ENCODE measurements around the gene NGB. TPM values are rescaled to one million over a fixed set of nuclear protein-coding genes. Genes with fewer than 3 reads are reported as not detected.

NGB gene
- total and polyA plus RNA-seq, 2 donors (not counting 1 experiment from before 2014, with no cell fraction given) = not detected

- no peak overlapping the region for H3K4me2 ChIP-seq (ENCODE audit: extremely low read depth, insufficient read depth, low read length)
- H3K4me3 ChIP-seq (replicated peaks in 1 of 4; ENCODE audit: control extremely low read depth in 1 of 4, insufficient read depth in 1 of 4, low read depth in 3 of 4, low read length in 4 of 4) = no peak overlapping the region
- H3K9ac ChIP-seq (ENCODE audit: insufficient read depth, low read length) = no peak overlapping the region
- no peaks in the 10 kb centered on the region for H3K9me3 ChIP-seq (ENCODE audit: control insufficient read depth, insufficient read depth, low read depth, low read length)
- no peaks in the 10 kb centered on the region for H4K20me1 ChIP-seq (ENCODE audit: control insufficient read depth, extremely low read depth, insufficient read depth, low read length)
- no peak overlapping the region for H2AFZ ChIP-seq (ENCODE audit: low read length)
- no peak overlapping the region for H3K27ac ChIP-seq (ENCODE audit: insufficient read depth, low read length)
- H3K27me3 ChIP-seq (ENCODE audit: control insufficient read depth, insufficient read depth, low read length) = peaks cover under 1% of the 10 kb centered on the region
- no peak for DNase-seq (ENCODE audit: low read depth in 2 of 2)
- peaks cover 8% of the 10 kb centered on the region for H3K36me3 ChIP-seq (ENCODE audit: control insufficient read depth, insufficient read depth, low read length)
- TF ChIP-seq EZH2 (IDR thresholded peaks at IDR 0.05; ENCODE audit: low read length, missing control alignments) (no peak), CTCF (conservative IDR thresholded peaks at IDR 0.05 in 1 of 2, IDR thresholded peaks at IDR 0.05 in 1 of 2; ENCODE audit: low read depth in 1 of 2, low read length in 2 of 2) (no peak)
- no peaks in the 10 kb centered on the region for H3K79me2 ChIP-seq (ENCODE audit: control insufficient read depth, insufficient read depth, low read length)
- H3K4me1 ChIP-seq (ENCODE audit: control insufficient read depth, extremely low read depth, insufficient read depth, low read length) = no peaks in the 10 kb centered on the region
Measured at GRCh38 chr14:77276295-77276935, 5.4 kb upstream of the NGB start.

GRCh38 chr14:77275601-77276017 lies 4.6 kb upstream of the NGB start:
- Histone ChIP-seq H3K27me3 (ENCODE audit: control insufficient read depth, insufficient read depth, low read length) (peaks cover 5% of the 10 kb centered on the region), H3K4me1 (ENCODE audit: control insufficient read depth, extremely low read depth, insufficient read depth, low read length) (no peaks in the 10 kb centered on the region), H4K20me1 (ENCODE audit: control insufficient read depth, extremely low read depth, insufficient read depth, low read length) (no peaks in the 10 kb centered on the region), H3K4me3 (replicated peaks in 1 of 4; ENCODE audit: control extremely low read depth in 1 of 4, insufficient read depth in 1 of 4, low read depth in 3 of 4, low read length in 4 of 4) (no peak overlapping the region), H3K4me2 (ENCODE audit: extremely low read depth, insufficient read depth, low read length) (no peak overlapping the region), H2AFZ (ENCODE audit: low read length) (no peak overlapping the region), H3K9me3 (ENCODE audit: control insufficient read depth, insufficient read depth, low read depth, low read length) (no peaks in the 10 kb centered on the region), H3K9ac (ENCODE audit: insufficient read depth, low read length) (no peak overlapping the region), H3K27ac (ENCODE audit: insufficient read depth, low read length) (no peak overlapping the region), H3K79me2 (ENCODE audit: control insufficient read depth, insufficient read depth, low read length) (no peaks in the 10 kb centered on the region), H3K36me3 (ENCODE audit: control insufficient read depth, insufficient read depth, low read length) (peaks cover 8% of the 10 kb centered on the region)
- no peak for DNase-seq (ENCODE audit: low read depth in 2 of 2)
- TF ChIP-seq CTCF (conservative IDR thresholded peaks at IDR 0.05 in 1 of 2, IDR thresholded peaks at IDR 0.05 in 1 of 2; ENCODE audit: low read depth in 1 of 2, low read length in 2 of 2) (no peak), EZH2 (IDR thresholded peaks at IDR 0.05; ENCODE audit: low read length, missing control alignments) (no peak)

- Histone ChIP-seq H3K4me3 (replicated peaks in 1 of 4; ENCODE audit: control extremely low read depth in 1 of 4, insufficient read depth in 1 of 4, low read depth in 3 of 4, low read length in 4 of 4) (no peak overlapping the region), H3K79me2 (ENCODE audit: control insufficient read depth, insufficient read depth, low read length) (no peaks in the 10 kb centered on the region), H3K36me3 (ENCODE audit: control insufficient read depth, insufficient read depth, low read length) (peaks cover 8% of the 10 kb centered on the region), H4K20me1 (ENCODE audit: control insufficient read depth, extremely low read depth, insufficient read depth, low read length) (no peaks in the 10 kb centered on the region), H3K4me2 (ENCODE audit: extremely low read depth, insufficient read depth, low read length) (no peak overlapping the region), H3K27me3 (ENCODE audit: control insufficient read depth, insufficient read depth, low read length) (peaks cover 7% of the 10 kb centered on the region), H2AFZ (ENCODE audit: low read length) (no peak overlapping the region), H3K9me3 (ENCODE audit: control insufficient read depth, insufficient read depth, low read depth, low read length) (no peaks in the 10 kb centered on the region), H3K27ac (ENCODE audit: insufficient read depth, low read length) (no peak overlapping the region), H3K9ac (ENCODE audit: insufficient read depth, low read length) (no peak overlapping the region), H3K4me1 (ENCODE audit: control insufficient read depth, extremely low read depth, insufficient read depth, low read length) (no peaks in the 10 kb centered on the region)
- TF ChIP-seq CTCF (conservative IDR thresholded peaks at IDR 0.05 in 1 of 2, IDR thresholded peaks at IDR 0.05 in 1 of 2; ENCODE audit: low read depth in 1 of 2, low read length in 2 of 2) = no peak
- no peak for TF ChIP-seq EZH2 (IDR thresholded peaks at IDR 0.05; ENCODE audit: low read length, missing control alignments)
- no peak for DNase-seq (ENCODE audit: low read depth in 2 of 2)
Measured at GRCh38 chr14:77275041-77275580, 4.1 kb upstream of the NGB start.

Measured in fibroblast of lung (primary cell).